NT2/D1 (cell line): ENCODE measurements around the gene WDR20.

Experiments
- SUZ12 ChIP-seq: IDR thresholded peaks from 2 replicates; pipeline ENCODE4 v1.6.1; 2011; ENCODE audit not compliant: insufficient read length, insufficient read depth; ENCODE audit errors: extremely low read depth
- YY1 ChIP-seq: IDR thresholded peaks from 2 replicates; pipeline ENCODE4 v1.6.1; 2011; ENCODE audit not compliant: insufficient read length, insufficient read depth
- ZNF274 ChIP-seq: IDR thresholded peaks from 2 replicates; pipeline ENCODE4 v1.6.1; 2011; ENCODE audit warnings: mild to moderate bottlenecking, low read depth, low read length

DNA sequence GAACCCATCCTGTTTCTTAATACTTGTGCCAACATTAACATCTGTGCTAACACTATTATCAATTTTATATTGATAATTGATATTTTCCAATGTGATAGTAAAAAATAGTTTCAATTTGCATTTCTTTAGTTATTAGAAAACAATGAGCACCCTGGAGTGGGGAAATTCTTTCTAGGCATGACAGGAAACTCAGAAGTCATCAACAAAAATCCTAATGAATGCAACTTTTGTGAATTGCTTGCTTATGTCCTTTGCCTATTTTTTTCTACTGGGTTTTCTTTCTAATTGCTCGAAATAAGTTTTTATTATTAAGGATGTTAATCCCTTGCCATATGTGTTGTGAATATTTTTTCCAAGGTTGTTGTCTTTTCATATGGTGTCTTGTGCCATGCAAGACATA, 18.1 kb upstream of the WDR20 start:
- TF ChIP-seq YY1, result no peak
- TF ChIP-seq SUZ12, result no peak
- TF ChIP-seq ZNF274, result no peak
